GM08714 (cell line): Measurements from ENCODE around the gene TBC1D9B.

ENCODE experiments used
- H3K4me3 ChIP-seq: fragments of 200-500 bp; sonication (Bioruptor generic); 2 replicates; pipeline ENCODE4 v1.5.1; 2014; ENCODE audit warnings: mild to moderate bottlenecking, low read length, inconsistent platforms
- ZNF274 ChIP-seq: IDR thresholded peaks from 2 replicates; pipeline ENCODE4 v1.6.1; 2012; ENCODE audit warnings: mild to moderate bottlenecking, low read depth, low read length

TBC1D9B gene

GRCh38 chr5:179907556-179908324 lies at the start of gene TBC1D9B:
TSS of gene TBC1D9B (minus strand) at chr5:179907897. CDS start at chr5:179907821, 76 bp downstream.
- H3K4me3 ChIP-seq: peak within 1 kb of the TSS; percentile 87
- TF ChIP-seq ZNF274: no peak

- TF ChIP-seq ZNF274: no peak
- H3K4me3 ChIP-seq: no peak overlapping the region
These were observed 47.9 kb upstream of the TBC1D9B start for GRCh38 chr5:179955630-179956029.

GRCh38 chr5:179955062-179955461 lies 47.4 kb upstream of the TBC1D9B start:
- TF ChIP-seq ZNF274: no peak

GRCh38 chr5:179954434-179954833 lies 46.7 kb upstream of the TBC1D9B start:
- TF ChIP-seq ZNF274: no peak
- no peak overlapping the region for H3K4me3 ChIP-seq

More at GRCh38 chr5:179955062-179955461, 47.4 kb upstream of the TBC1D9B start:
- no peak overlapping the region for H3K4me3 ChIP-seq

- H3K4me3 ChIP-seq: no peak overlapping the region
- no peak for TF ChIP-seq ZNF274
These were observed 46.3 kb upstream of the TBC1D9B start for GRCh38 chr5:179953987-179954386.

GRCh38 chr5:179936976-179937681 lies 29.4 kb upstream of the TBC1D9B start:
- H3K4me3 ChIP-seq: no peak overlapping the region
- TF ChIP-seq ZNF274: no peak

- TF ChIP-seq ZNF274: no peak
- H3K4me3 ChIP-seq: no peak overlapping the region
These were observed 23.2 kb upstream of the TBC1D9B start for GRCh38 chr5:179930788-179931473.

GRCh38 chr5:179927824-179928223 lies 20.1 kb upstream of the TBC1D9B start:
- H3K4me3 ChIP-seq: no peak overlapping the region
- TF ChIP-seq ZNF274: no peak

GRCh38 chr5:179926657-179927056 lies 19.0 kb upstream of the TBC1D9B start:
- no peak overlapping the region for H3K4me3 ChIP-seq
- no peak for TF ChIP-seq ZNF274

- TF ChIP-seq ZNF274: no peak
- H3K4me3 ChIP-seq: no peak overlapping the region
These were observed 15.7 kb upstream of the TBC1D9B start for GRCh38 chr5:179923436-179923835.

- no peak for TF ChIP-seq ZNF274
- H3K4me3 ChIP-seq: no peak overlapping the region
These were observed 12.5 kb upstream of the TBC1D9B start for GRCh38 chr5:179920175-179920574.

GRCh38 chr5:179919487-179920060 lies 11.9 kb upstream of the TBC1D9B start:
- no peak overlapping the region for H3K4me3 ChIP-seq
- TF ChIP-seq ZNF274: no peak

GRCh38 chr5:179918742-179919486 lies 11.2 kb upstream of the TBC1D9B start:
- H3K4me3 ChIP-seq: no peak overlapping the region
- TF ChIP-seq ZNF274: no peak

GRCh38 chr5:179916523-179916922 lies 8.8 kb upstream of the TBC1D9B start:
- no peak for TF ChIP-seq ZNF274
- no peak overlapping the region for H3K4me3 ChIP-seq
